Measurements from ENCODE around the gene TBK1. TPM values are rescaled to one million over a fixed set of nuclear protein-coding genes. Genes with fewer than 3 reads are reported as not detected.

Gene TBK1
- total RNA-seq, 1 experiment from 2014 or later = 15.9 TPM

DNA sequence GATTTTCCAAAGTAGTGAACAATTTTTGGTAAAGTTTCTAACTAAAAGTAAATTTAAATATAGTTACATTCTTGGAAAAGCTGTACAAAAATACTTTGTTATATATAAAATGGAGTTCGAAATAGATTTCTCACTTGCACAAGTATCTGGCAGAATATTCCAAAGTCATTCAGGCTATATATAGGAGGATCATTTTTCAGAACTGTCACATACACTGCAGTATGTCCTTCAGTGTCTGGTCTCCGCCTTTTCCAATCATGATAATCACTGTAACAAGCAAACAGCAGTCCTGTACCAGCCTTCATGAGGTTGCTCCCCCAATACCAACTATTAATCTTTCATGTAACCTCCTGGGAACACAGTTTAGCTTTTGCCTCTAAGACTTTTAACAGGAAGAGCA lies 18.6 kb downstream of the TBK1 start (continued):
- TF ChIP-seq, protein P1, sequence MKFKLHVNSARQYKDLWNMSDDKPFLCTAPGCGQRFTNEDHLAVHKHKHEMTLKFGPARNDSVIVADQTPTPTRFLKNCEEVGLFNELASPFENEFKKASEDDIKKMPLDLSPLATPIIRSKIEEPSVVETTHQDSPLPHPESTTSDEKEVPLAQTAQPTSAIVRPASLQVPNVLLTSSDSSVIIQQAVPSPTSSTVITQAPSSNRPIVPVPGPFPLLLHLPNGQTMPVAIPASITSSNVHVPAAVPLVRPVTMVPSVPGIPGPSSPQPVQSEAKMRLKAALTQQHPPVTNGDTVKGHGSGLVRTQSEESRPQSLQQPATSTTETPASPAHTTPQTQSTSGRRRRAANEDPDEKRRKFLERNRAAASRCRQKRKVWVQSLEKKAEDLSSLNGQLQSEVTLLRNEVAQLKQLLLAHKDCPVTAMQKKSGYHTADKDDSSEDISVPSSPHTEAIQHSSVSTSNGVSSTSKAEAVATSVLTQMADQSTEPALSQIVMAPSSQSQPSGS (CRISPR knock-in tag; IDR thresholded peaks at IDR 0.05; ENCODE audit: borderline replicate concordance, low read depth) = no peak
- TF ChIP-seq ZNF219 (CRISPR knock-in tag; IDR thresholded peaks at IDR 0.05; ENCODE audit: borderline replicate concordance) (no peak), GABPB1 (CRISPR knock-in tag; IDR thresholded peaks at IDR 0.05) (no peak), KAT7 (CRISPR knock-in tag; IDR thresholded peaks at IDR 0.05; ENCODE audit: borderline replicate concordance) (no peak)
- TF ChIP-seq, protein P2, sequence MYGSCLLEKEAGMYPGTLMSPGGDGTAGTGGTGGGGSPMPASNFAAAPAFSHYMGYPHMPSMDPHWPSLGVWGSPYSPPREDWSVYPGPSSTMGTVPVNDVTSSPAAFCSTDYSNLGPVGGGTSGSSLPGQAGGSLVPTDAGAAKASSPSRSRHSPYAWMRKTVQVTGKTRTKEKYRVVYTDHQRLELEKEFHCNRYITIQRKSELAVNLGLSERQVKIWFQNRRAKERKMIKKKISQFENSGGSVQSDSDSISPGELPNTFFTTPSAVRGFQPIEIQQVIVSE (CRISPR knock-in tag; IDR thresholded peaks at IDR 0.05; ENCODE audit: borderline replicate concordance) = no peak

DNA sequence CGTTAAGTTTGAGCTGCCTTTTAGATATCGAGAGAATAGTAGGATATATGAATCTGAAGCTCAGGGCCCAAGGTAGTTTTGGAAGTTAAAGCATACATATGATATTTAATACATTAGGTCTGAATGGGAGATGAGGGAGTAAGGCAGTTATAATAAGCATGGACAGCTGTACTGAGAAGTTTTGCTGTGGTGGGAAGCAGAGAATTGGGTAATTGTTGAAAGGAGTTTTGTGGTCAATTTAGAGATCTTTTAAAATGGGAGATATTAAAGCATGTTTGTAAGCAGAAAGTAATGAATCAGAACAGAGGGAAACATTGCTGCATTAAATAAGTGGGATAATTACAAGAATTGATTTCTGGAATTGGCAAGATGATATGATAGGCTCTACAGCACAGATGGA lies 21.3 kb downstream of the TBK1 start:
- POLR2A ChIA-PET = no interaction called here
- Mint-ChIP-seq H3K36me3 (peaks cover 63% of the 10 kb centered on the region), H3K27ac (no peak overlapping the region), H3K4me3 (no peak overlapping the region), H3K27me3 (ENCODE audit: low read depth) (no peaks in the 10 kb centered on the region), H3K9me3 (peaks cover 25% of the 10 kb centered on the region), H3K4me1 (no peaks in the 10 kb centered on the region)
- ATAC-seq (no peak), DNase-seq (ENCODE audit: low spot score) (no peak)
- TF ChIP-seq EMX1 (CRISPR knock-in tag; IDR thresholded peaks at IDR 0.05) = no peak
- TF ChIP-seq, protein P3, sequence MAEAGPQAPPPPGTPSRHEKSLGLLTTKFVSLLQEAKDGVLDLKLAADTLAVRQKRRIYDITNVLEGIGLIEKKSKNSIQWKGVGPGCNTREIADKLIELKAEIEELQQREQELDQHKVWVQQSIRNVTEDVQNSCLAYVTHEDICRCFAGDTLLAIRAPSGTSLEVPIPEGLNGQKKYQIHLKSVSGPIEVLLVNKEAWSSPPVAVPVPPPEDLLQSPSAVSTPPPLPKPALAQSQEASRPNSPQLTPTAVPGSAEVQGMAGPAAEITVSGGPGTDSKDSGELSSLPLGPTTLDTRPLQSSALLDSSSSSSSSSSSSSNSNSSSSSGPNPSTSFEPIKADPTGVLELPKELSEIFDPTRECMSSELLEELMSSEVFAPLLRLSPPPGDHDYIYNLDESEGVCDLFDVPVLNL (CRISPR knock-in tag; IDR thresholded peaks at IDR 0.05; ENCODE audit: borderline replicate concordance, low read depth) = no peak
- TF ChIP-seq, protein P4, sequence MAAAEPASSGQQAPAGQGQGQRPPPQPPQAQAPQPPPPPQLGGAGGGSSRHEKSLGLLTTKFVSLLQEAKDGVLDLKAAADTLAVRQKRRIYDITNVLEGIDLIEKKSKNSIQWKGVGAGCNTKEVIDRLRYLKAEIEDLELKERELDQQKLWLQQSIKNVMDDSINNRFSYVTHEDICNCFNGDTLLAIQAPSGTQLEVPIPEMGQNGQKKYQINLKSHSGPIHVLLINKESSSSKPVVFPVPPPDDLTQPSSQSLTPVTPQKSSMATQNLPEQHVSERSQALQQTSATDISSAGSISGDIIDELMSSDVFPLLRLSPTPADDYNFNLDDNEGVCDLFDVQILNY (CRISPR knock-in tag; IDR thresholded peaks at IDR 0.05) = no peak
- no peak for TF ChIP-seq NFYB (CRISPR knock-in tag; conservative IDR thresholded peaks at IDR 0.05; ENCODE audit: low read depth)
- TF ChIP-seq NR3C1 (CRISPR knock-in tag; conservative IDR thresholded peaks at IDR 0.05; ENCODE audit: low read depth) = no peak
- TF ChIP-seq SMAD3 (CRISPR knock-in tag; IDR thresholded peaks at IDR 0.05; ENCODE audit: borderline replicate concordance) = no peak
- no peak for TF ChIP-seq ZNF671 (CRISPR knock-in tag; IDR thresholded peaks at IDR 0.05)
- TF ChIP-seq MXD4 (CRISPR knock-in tag; IDR thresholded peaks at IDR 0.05; ENCODE audit: borderline replicate concordance) = no peak
- TF ChIP-seq NR2C2 (CRISPR knock-in tag; IDR thresholded peaks at IDR 0.05) = no peak
- no peak for TF ChIP-seq KAT7 (CRISPR knock-in tag; IDR thresholded peaks at IDR 0.05; ENCODE audit: borderline replicate concordance)
- CTCF ChIA-PET = no interaction called here

DNA sequence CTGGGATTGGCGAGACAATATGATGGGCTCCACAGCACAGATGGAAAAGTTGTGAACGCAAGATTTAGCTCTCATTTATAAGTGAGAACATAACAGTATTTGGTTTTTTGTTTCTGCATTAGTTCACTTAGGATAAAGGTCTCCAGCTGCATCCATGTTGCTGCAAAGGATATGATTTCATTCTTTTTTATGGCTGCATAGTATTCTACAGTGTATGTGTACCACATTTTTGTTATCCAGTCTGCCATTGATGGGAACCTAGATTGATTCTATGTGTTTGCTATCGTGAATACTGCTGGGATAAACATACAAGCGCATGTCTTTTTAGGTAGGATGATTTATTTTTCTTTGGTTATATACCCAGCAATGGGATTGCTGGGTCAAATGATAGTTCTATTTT lies 23.6 kb downstream of the TBK1 start:
- CTCF ChIA-PET = no interaction called here
- Mint-ChIP-seq H3K4me1 (no peaks in the 10 kb centered on the region), H3K4me3 (no peak overlapping the region), H3K27ac (no peak overlapping the region), H3K27me3 (ENCODE audit: low read depth) (no peaks in the 10 kb centered on the region), H3K36me3 (peaks cover 54% of the 10 kb centered on the region), H3K9me3 (peaks cover 25% of the 10 kb centered on the region)
- DNase-seq (ENCODE audit: low spot score) = no peak
- no peak for TF ChIP-seq EMX1 (CRISPR knock-in tag; IDR thresholded peaks at IDR 0.05)
- no peak for TF ChIP-seq TEAD1 (CRISPR knock-in tag; IDR thresholded peaks at IDR 0.05)
- no peak for ATAC-seq
- POLR2A ChIA-PET = no interaction called here

DNA sequence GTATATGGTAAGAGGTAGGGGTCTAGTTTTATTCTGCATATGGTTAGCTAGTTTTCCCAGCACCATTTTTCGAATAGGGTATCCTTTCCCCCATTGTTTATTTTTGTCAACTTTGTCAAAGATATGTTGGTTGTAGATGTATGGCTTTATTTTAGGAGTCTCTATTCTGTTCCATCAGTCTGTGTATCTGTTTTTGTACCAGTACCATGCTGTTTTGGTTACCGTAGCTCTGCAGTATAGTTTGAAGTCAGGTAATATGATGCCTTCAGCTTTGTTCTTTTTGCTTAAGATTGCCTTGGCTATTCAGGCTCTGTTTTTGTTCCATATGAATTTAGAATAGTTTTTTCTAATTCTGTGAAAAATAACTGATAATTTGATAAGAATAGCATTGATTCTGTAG lies 24.9 kb downstream of the TBK1 start:
- H3K27ac Mint-ChIP-seq = no peak overlapping the region
- ChIA-PET CTCF (no interaction called here), POLR2A (no interaction called here)
- H3K9me3 Mint-ChIP-seq = peaks cover 25% of the 10 kb centered on the region
- no peak for DNase-seq (ENCODE audit: low spot score)
- no peaks in the 10 kb centered on the region for H3K27me3 Mint-ChIP-seq (ENCODE audit: low read depth)
- H3K4me1 Mint-ChIP-seq = no peaks in the 10 kb centered on the region
- no peak overlapping the region for H3K4me3 Mint-ChIP-seq
- no peak for ATAC-seq
- peaks cover 54% of the 10 kb centered on the region for H3K36me3 Mint-ChIP-seq
- TF ChIP-seq, protein P3 (CRISPR knock-in tag; IDR thresholded peaks at IDR 0.05; ENCODE audit: borderline replicate concordance, low read depth) = no peak
- no peak for TF ChIP-seq CBFB (CRISPR knock-in tag; IDR thresholded peaks at IDR 0.05; ENCODE audit: low read depth)
- no peak for TF ChIP-seq NR1H2 (CRISPR knock-in tag; IDR thresholded peaks at IDR 0.05)
- TF ChIP-seq, protein P5, sequence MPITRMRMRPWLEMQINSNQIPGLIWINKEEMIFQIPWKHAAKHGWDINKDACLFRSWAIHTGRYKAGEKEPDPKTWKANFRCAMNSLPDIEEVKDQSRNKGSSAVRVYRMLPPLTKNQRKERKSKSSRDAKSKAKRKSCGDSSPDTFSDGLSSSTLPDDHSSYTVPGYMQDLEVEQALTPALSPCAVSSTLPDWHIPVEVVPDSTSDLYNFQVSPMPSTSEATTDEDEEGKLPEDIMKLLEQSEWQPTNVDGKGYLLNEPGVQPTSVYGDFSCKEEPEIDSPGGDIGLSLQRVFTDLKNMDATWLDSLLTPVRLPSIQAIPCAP (CRISPR knock-in tag; IDR thresholded peaks at IDR 0.05) = no peak
- TF ChIP-seq NFATC4 (CRISPR knock-in tag; IDR thresholded peaks at IDR 0.05) = no peak
- TF ChIP-seq, protein P6, sequence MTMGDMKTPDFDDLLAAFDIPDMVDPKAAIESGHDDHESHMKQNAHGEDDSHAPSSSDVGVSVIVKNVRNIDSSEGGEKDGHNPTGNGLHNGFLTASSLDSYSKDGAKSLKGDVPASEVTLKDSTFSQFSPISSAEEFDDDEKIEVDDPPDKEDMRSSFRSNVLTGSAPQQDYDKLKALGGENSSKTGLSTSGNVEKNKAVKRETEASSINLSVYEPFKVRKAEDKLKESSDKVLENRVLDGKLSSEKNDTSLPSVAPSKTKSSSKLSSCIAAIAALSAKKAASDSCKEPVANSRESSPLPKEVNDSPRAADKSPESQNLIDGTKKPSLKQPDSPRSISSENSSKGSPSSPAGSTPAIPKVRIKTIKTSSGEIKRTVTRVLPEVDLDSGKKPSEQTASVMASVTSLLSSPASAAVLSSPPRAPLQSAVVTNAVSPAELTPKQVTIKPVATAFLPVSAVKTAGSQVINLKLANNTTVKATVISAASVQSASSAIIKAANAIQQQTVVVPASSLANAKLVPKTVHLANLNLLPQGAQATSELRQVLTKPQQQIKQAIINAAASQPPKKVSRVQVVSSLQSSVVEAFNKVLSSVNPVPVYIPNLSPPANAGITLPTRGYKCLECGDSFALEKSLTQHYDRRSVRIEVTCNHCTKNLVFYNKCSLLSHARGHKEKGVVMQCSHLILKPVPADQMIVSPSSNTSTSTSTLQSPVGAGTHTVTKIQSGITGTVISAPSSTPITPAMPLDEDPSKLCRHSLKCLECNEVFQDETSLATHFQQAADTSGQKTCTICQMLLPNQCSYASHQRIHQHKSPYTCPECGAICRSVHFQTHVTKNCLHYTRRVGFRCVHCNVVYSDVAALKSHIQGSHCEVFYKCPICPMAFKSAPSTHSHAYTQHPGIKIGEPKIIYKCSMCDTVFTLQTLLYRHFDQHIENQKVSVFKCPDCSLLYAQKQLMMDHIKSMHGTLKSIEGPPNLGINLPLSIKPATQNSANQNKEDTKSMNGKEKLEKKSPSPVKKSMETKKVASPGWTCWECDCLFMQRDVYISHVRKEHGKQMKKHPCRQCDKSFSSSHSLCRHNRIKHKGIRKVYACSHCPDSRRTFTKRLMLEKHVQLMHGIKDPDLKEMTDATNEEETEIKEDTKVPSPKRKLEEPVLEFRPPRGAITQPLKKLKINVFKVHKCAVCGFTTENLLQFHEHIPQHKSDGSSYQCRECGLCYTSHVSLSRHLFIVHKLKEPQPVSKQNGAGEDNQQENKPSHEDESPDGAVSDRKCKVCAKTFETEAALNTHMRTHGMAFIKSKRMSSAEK (CRISPR knock-in tag; IDR thresholded peaks at IDR 0.05; ENCODE audit: borderline replicate concordance) = no peak
- TF ChIP-seq OVOL2 (CRISPR knock-in tag; IDR thresholded peaks at IDR 0.05; ENCODE audit: borderline replicate concordance) = no peak
